ENCODE measurements around the gene CATSPER1.

DNA sequence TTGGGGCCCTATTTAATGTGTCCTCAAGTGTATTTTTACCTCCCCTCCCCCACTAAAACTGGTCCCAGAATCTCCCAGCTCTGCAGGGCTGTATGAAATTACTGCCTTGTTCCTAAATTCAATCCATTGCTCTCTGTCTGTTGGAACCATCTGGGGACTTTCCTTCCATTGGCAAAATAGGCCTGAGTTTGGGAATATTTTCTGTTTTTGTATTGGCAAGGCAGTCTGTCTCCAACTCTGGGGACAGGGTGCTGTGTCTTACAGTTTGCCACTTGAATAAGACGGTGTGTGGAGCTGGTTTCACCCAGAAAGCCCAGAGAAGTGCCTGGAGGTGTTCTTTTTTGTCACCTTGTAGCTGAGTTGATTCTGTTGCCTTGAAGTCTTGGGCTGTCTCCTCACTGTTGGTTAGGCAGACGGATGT is 45.1 kb upstream of the CATSPER1 start:
- TF ChIP-seq, protein P1, sequence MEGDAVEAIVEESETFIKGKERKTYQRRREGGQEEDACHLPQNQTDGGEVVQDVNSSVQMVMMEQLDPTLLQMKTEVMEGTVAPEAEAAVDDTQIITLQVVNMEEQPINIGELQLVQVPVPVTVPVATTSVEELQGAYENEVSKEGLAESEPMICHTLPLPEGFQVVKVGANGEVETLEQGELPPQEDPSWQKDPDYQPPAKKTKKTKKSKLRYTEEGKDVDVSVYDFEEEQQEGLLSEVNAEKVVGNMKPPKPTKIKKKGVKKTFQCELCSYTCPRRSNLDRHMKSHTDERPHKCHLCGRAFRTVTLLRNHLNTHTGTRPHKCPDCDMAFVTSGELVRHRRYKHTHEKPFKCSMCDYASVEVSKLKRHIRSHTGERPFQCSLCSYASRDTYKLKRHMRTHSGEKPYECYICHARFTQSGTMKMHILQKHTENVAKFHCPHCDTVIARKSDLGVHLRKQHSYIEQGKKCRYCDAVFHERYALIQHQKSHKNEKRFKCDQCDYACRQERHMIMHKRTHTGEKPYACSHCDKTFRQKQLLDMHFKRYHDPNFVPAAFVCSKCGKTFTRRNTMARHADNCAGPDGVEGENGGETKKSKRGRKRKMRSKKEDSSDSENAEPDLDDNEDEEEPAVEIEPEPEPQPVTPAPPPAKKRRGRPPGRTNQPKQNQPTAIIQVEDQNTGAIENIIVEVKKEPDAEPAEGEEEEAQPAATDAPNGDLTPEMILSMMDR (IDR thresholded peaks at IDR 0.05; ENCODE audit: insufficient read depth, low read depth, low read length): no peak
- no peak for TF ChIP-seq EZH2 (IDR thresholded peaks at IDR 0.05; ENCODE audit: insufficient read depth, low read length)

Measured in astrocyte (in vitro differentiated cells and primary cell).